Stimulated activated CD4-positive, alpha-beta T cell treated with anti-CD3 and anti-CD28 coated beads, Interleukin-4, amount 100 ng/mL, for 48 hours (primary cell): ENCODE results near the gene PGGHG.
"Not testable (repeated sequence)": the region's sequence is repeated elsewhere in the genome, so short reads cannot be mapped to it uniquely, and the experiment has no call there.

Experiments used
- DNase-seq, 2 donors: peaks; one replicate each; pipeline ENCODE4 v3.0.0-alpha.2; 2020; ENCODE audit warnings: low read depth in 2 of 2

Gene PGGHG

DNA sequence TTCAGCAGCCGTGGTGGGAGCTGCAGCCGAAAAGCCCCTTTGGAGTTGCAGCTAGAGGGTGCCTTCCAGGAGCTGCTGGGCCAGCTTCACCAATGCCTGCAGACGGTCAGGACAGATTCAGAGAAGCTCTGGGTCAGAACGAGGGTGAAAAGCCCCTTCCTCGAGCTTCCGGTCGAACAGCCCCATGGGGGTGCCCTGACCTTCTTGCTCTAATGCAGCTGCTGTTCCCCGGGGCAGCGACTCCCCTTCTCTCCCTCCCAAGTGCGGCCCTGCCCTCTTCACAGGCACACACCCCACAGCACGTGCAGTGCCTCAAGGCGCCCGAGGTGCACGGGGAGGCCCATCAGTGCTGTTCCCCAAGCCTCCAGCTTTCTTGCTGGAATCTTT lies 41.4 kb downstream of the PGGHG start:
- DNase-seq = no peak

DNA sequence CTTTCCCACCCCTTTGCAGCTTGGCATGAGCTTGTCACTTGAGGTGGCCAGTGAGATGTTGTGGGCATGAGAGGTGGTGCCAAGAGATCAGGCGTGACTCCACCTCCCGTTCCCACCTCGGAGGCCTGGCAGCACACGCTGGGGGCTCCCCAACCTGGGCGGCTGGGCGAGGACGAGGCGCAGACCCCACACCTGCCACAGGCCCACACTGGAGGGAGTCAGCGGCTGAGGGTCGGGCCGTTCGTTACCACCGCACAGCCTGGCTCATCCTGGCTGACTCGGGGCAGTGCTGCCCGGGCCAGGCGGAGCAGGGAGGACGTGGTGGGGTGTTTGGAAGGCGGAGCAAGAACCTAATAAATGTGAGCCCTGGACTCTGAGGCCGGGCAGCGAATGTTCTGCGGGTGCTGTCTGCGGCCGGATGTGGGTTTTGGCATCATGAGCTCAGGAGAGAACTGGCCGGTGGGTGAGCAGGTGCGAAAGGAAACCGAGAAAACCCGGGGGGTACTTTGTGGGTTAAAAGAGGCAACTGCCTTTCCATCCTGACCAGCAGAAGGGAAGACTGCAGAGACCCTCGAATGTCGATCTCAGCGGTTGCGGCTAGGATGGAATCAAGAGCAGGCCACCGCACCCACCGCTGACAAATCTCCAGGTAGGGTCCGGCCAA lies 41.9 kb downstream of the PGGHG start:
- DNase-seq = no peak

DNA sequence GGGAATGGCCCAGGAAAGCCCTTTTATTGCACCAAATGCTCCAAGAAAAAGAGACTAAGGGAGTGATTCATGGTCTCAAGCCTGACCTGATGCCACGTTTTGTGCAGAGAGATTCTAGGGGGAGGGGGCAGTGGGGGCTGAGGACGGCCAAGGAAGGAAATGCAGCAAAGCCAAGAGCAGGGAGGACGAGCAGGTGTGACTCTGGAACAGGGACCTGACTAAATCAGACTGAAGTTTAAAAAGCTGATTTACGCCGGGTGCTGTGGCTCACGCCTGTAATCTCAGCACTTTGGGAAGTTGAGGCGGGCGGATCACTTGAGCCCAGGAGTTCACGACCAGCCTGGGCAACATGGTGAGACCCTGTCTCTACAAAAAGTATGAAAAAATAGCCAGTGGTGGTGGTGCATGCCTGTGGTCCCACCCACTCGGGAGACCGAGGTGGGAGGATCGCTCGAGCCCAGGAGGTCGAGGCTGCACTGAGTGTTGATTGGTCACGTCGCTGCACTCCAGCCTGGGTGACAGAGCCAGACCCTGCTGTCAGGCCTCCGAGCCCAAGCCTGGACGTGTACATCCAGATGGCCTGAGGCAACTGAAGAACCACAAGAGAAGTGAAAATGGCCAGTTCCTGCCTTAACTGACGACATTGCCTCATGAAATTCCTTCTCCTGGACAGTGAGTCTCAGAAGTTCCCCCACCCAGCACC lies 42.6 kb downstream of the PGGHG start:
- no peak for DNase-seq

- no peak for DNase-seq
These were observed 43.9 kb downstream of the PGGHG start for GRCh38 chr11:332651-333480.

GRCh38 chr11:333616-334263 lies 44.8 kb downstream of the PGGHG start:
- not testable (repeated sequence) for DNase-seq

GRCh38 chr11:334264-334994 lies 45.5 kb downstream of the PGGHG start:
- DNase-seq = no peak

DNA sequence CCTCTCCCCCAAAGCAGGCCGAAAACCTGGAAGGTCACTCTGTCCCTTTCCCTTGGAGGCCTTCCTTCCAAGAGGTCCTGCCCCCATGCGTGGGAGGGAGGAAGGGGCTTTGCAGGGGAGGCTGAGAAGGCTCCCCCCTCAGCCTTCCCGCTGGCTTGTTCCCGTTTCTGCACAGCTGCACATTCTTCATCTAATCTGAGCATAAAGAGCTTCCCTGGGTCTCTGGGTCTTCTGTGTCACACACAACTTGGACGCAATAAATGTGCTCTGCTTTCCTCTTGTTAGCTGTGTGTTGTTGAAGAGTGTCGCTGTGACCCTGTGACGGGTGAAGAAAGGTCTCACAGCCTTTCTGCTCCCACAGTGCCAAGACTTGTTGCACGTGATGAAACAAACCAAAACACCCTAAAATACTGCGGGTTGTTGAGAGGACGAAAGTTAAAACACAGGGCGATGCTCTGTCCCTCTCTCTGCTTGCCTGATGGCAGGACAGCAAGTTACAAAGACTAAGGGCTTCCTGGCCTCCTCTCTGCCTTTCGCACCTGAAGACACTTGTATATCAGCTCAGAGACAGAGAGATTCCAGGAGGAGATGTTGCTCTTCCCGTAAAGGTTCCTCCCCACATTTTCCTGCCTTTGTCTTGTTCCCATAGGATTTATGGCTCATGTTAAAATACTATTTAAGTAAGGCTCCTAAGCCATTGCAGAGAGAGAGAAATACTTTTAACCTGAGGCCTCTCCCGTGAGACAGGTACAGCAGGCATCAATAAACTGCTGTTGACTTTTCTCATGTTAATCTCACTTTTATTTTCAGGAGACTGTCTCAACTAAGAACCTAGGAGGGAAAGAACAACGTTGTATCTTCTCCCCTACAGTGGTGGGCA lies 47.1 kb downstream of the PGGHG start:
- DNase-seq = no peak

DNA sequence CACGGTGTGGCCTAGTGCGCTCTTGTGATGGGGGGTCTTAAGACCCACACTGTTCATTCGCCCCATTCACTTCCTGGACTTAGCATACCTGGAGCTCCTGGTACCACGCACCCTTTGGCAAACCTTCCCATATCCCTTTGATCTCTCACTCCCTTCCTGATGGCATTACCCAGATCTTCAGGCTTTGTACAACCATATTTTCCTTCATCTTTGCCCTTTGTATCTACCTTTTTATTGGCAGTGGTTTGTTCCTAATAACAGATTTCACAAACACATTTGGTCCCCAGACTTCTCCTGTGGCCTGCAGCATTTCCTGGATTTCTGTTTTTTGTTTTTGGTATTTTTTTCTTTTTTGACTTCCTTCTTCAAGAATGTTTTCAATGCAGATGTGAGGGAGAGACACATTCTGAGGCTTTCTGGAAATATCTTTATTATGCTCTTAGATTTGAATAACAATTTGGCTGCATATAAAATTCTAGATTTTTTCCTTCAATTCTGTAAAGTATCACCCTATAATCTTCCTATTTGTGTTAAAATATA lies 47.8 kb downstream of the PGGHG start:
- no peak for DNase-seq

DNA sequence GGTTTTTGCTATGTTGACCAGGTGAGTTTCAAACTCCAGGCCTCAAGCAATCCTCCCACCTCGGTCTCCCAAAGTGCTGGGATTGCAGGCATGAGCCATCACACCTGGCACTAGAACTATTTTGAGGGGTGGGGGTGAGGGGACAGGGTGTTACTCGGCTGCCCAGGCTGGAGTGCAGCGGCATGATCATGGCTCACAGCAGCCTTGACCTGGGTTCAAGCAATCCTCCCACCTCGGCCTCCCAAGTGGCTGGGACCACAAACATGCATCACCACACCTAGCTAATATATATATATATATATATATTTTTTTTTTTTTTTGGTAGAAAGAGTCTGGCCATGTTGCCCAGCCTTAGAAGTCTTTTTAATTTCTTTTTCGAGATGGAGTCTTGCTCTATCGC lies 48.8 kb downstream of the PGGHG start:
- no peak for DNase-seq

GRCh38 chr11:339963-340362 lies 51.0 kb downstream of the PGGHG start:
- no peak for DNase-seq

GRCh38 chr11:340539-341512 lies 51.9 kb downstream of the PGGHG start:
- no peak for DNase-seq

DNA sequence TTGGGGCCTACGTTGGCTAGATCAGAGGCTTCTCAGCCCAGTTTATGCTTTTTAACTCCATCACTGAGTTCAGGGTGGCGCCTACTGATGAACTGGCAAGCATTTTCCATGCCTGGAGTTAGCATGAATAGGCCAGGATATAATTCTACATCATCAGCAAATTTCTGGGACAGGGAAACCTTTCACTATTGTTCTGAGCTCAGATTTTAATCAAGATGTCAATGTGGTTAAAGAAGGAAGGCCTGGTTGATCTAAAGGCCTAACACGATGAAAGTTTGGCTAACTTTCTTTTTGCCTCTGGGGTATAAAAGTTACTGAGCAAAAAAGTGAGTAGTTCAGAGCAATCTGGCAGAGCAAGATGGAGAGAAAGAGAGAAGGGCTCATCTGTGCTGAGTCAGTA lies 53.4 kb downstream of the PGGHG start:
- no peak for DNase-seq

DNA sequence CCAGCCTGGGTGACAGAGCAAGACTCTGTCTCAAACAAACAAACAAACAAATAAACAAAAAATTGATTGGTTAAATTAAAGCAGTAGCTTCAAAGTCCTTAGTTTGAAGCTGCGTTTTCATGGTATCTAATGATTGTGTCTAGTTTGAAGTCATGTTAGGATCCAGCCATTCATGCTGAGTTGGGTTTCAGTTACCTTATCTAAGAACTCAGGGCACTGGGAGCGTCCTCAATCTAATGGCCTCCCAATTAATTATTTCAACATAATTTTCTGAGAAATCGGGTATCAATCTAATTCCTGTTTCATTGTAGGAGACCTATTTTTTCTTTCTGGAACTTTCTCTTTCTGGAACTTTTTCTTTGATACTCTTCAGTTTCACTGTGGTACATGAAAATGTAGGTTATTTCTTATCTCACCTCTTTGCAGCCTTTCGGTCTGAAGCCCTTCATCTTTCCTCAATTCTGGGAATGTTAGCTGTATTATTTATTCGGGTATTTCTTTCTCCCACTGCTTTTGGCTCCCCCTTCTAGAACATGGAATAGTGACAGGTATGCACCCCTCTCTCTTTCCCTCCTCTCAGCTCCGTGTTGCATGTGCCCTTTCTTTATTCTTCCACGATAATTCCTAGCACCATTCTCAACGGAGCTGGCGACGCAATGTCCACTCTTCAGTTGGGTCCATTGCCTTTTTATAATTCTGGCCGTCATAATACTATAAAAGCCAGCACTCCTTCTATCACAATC lies 56.1 kb downstream of the PGGHG start:
- no peak for DNase-seq
